ENCODE measurements around the gene ARHGAP44. TPM values are rescaled to one million over a fixed set of nuclear protein-coding genes. Genes with fewer than 3 reads are reported as not detected.

ARHGAP44 gene
- total and polyA plus RNA-seq, 9 of the 15 experiments (the other 6 are each of a cell fraction or from before 2014, with no cell fraction given): 0.01 to 0.68 (median 0.07) TPM; not detected in 1

DNA sequence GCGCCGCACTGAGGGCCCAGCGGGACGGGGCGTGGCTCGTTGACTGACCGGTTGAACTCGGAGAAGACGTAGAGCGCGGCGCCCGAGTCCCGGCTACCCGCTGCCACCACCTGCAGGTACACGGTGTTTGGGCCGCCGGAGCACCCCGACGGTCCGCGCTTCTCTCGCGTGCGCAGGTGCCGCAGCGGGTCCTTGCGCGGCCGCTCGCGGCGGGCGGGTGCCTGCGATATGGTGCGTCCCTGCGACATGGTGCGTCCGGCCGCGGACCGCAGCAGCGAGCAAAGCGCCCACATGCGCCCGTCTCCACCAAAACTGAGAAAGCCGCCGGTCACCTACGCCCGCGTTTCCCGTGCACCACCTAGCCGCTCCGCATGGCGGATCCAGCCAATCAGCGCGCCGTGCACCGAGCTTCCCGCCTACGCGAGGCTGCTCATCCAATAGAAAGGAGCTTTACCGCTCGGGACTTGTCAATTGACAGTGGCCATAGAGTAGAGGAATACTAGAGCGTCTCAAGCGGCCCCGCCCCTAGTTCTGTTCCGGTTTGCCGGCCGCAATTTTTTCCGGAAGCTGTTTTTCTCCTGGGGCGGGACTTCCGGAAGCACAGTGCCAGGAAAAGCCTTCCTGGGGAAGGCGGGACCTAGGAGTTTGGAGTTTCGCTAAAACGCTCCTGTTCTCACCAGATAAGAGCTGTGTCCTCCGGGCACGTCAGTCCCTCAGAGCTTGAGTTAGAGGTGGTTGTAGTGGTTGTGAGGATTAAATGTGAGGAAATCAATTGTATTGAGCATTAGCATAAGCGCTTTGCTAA, 228.6 kb downstream of the ARHGAP44 start, which contains the start of gene ELAC2:
ELAC2 (minus strand) TSS at position 373 of the 805 bp plus-strand sequence; CDS start at position 293, 80 bp downstream.
- POLR2A ChIA-PET: interaction anchor here (0.5 to 2.1 kb wide), 8 partner anchors 9 to 581 kb away, joined by 3 to 8 read pairs (median 4); no protein-coding TSS in a partner anchor
- WGBS (ENCODE audit: insufficient coverage, low coverage, missing lambda C conversion rate): 0% methylated on average over 38 of the region's 79 CpGs
- ATAC-seq: peak; percentile 98
- TF ChIP-seq, protein P1, sequence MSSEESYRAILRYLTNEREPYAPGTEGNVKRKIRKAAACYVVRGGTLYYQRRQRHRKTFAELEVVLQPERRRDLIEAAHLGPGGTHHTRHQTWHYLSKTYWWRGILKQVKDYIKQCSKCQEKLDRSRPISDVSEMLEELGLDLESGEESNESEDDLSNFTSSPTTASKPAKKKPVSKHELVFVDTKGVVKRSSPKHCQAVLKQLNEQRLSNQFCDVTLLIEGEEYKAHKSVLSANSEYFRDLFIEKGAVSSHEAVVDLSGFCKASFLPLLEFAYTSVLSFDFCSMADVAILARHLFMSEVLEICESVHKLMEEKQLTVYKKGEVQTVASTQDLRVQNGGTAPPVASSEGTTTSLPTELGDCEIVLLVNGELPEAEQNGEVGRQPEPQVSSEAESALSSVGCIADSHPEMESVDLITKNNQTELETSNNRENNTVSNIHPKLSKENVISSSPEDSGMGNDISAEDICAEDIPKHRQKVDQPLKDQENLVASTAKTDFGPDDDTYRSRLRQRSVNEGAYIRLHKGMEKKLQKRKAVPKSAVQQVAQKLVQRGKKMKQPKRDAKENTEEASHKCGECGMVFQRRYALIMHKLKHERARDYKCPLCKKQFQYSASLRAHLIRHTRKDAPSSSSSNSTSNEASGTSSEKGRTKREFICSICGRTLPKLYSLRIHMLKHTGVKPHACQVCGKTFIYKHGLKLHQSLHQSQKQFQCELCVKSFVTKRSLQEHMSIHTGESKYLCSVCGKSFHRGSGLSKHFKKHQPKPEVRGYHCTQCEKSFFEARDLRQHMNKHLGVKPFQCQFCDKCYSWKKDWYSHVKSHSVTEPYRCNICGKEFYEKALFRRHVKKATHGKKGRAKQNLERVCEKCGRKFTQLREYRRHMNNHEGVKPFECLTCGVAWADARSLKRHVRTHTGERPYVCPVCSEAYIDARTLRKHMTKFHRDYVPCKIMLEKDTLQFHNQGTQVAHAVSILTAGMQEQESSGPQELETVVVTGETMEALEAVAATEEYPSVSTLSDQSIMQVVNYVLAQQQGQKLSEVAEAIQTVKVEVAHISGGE (CRISPR knock-in tag; IDR thresholded peaks at IDR 0.05): peak in 1 of 3 experiments; percentile 65; a peak in 1 of 6 replicates
- peak; percentile 96 for TF ChIP-seq KDM5B (IDR thresholded peaks at IDR 0.05; ENCODE audit: insufficient replicate concordance, low read depth, low read length)
- peak; percentile 25; the same call in 1 of the 2 replicates for TF ChIP-seq STAT5A (IDR thresholded peaks at IDR 0.05; ENCODE audit: borderline replicate concordance, low read length)
- TF ChIP-seq XRCC3 (IDR thresholded peaks at IDR 0.05): no peak
- peak; percentile 46; the same call in 1 of the 2 replicates for TF ChIP-seq MTA2 (IDR thresholded peaks at IDR 0.05; ENCODE audit: low read depth)
- peak; percentile 84; the same call in 1 of the 2 replicates for TF ChIP-seq EP400 (IDR thresholded peaks at IDR 0.05)
- TF ChIP-seq SUPT5H (IDR thresholded peaks at IDR 0.05): peak; percentile 80
- TF ChIP-seq, protein P2, sequence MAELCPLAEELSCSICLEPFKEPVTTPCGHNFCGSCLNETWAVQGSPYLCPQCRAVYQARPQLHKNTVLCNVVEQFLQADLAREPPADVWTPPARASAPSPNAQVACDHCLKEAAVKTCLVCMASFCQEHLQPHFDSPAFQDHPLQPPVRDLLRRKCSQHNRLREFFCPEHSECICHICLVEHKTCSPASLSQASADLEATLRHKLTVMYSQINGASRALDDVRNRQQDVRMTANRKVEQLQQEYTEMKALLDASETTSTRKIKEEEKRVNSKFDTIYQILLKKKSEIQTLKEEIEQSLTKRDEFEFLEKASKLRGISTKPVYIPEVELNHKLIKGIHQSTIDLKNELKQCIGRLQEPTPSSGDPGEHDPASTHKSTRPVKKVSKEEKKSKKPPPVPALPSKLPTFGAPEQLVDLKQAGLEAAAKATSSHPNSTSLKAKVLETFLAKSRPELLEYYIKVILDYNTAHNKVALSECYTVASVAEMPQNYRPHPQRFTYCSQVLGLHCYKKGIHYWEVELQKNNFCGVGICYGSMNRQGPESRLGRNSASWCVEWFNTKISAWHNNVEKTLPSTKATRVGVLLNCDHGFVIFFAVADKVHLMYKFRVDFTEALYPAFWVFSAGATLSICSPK (IDR thresholded peaks at IDR 0.05; ENCODE audit: borderline replicate concordance): no peak
- TF ChIP-seq, protein P3, sequence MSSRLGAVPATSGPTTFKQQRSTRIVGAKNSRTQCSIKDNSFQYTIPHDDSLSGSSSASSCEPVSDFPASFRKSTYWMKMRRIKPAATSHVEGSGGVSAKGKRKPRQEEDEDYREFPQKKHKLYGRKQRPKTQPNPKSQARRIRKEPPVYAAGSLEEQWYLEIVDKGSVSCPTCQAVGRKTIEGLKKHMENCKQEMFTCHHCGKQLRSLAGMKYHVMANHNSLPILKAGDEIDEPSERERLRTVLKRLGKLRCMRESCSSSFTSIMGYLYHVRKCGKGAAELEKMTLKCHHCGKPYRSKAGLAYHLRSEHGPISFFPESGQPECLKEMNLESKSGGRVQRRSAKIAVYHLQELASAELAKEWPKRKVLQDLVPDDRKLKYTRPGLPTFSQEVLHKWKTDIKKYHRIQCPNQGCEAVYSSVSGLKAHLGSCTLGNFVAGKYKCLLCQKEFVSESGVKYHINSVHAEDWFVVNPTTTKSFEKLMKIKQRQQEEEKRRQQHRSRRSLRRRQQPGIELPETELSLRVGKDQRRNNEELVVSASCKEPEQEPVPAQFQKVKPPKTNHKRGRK (tag; IDR thresholded peaks at IDR 0.05): no peak
- peak; percentile 37 for TF ChIP-seq ZFX (CRISPR knock-in tag; IDR thresholded peaks at IDR 0.05)
- TF ChIP-seq ARNT (IDR thresholded peaks at IDR 0.05): peak in 1 of 2 experiments; percentile 72; a peak in 1 of 4 replicates
- TF ChIP-seq, protein P4, sequence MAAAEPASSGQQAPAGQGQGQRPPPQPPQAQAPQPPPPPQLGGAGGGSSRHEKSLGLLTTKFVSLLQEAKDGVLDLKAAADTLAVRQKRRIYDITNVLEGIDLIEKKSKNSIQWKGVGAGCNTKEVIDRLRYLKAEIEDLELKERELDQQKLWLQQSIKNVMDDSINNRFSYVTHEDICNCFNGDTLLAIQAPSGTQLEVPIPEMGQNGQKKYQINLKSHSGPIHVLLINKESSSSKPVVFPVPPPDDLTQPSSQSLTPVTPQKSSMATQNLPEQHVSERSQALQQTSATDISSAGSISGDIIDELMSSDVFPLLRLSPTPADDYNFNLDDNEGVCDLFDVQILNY (CRISPR knock-in tag; IDR thresholded peaks at IDR 0.05): no peak

More for the DNA sequence above, 228.6 kb downstream of the ARHGAP44 start, which contains the start of gene ELAC2:
- no TSS peak for BruUV-seq (replicated peaks)
- Histone ChIP-seq H3K4me1 (replicated peaks in 1 of 2; ENCODE audit: control insufficient read depth in 2 of 2, insufficient read depth in 2 of 2, low read length in 2 of 2) (peaks cover 2 to 6% of the 10 kb centered on the region in 2 experiments; a peak in 4 of 5 replicates), H3K9me1 (ENCODE audit: control insufficient read depth, insufficient read depth, low read length) (no peaks in the 10 kb centered on the region), H2AFZ (ENCODE audit: low read depth, low read length) (peak within 1 kb of the TSS; percentile 94), H3K4me2 (ENCODE audit: insufficient read depth, low read length) (peak within 1 kb of the TSS; percentile 78), H3K79me2 (ENCODE audit: control insufficient read depth, insufficient read depth, low read length) (peaks cover 27% of the 10 kb centered on the region), H4K20me1 (replicated peaks; ENCODE audit: control insufficient read depth, insufficient read depth, low read length) (no peaks in the 10 kb centered on the region), H3K36me3 (ENCODE audit: control insufficient read depth, insufficient read depth, low read length) (peaks cover 39% of the 10 kb centered on the region), H3K4me3 (peak within 1 kb of the TSS; percentile 75), H3K9ac (ENCODE audit: insufficient read depth in 1 of 2, low read depth in 2 of 2, low read length in 2 of 2) (peak within 1 kb of the TSS; percentile 78 to 94), H3K27ac (ENCODE audit: extremely low read depth, low read depth, low read length) (peak within 1 kb of the TSS; percentile 88), H3K27me3 (ENCODE audit: control insufficient read depth in 2 of 2, insufficient read depth in 2 of 2, low read length in 2 of 2) (no peaks in the 10 kb centered on the region), H3K9me3 (replicated peaks; ENCODE audit: control insufficient read depth, insufficient read depth, low read depth, low read length) (no peaks in the 10 kb centered on the region)
- intact Hi-C loops (cut with micrococcal nuclease): no loop called here
- CTCF ChIA-PET (ENCODE audit: low intra/inter-chr PET ratio): interaction anchor here (0.6 kb wide), 1 partner anchor 19 kb away, joined by 4 read pairs; no protein-coding TSS in a partner anchor
- peak; percentile 99 for FAIRE-seq
- DNase-seq (ENCODE audit: extremely low read depth in 1 of 4, low spot score in 3 of 4): peak; percentile 88 to 95 (median 93)
- in situ Hi-C loops (cut with MboI): no loop called here

Data from K562 (cell line).